Measurements from ENCODE around the gene ZNF879.

The ZNF879 gene

DNA sequence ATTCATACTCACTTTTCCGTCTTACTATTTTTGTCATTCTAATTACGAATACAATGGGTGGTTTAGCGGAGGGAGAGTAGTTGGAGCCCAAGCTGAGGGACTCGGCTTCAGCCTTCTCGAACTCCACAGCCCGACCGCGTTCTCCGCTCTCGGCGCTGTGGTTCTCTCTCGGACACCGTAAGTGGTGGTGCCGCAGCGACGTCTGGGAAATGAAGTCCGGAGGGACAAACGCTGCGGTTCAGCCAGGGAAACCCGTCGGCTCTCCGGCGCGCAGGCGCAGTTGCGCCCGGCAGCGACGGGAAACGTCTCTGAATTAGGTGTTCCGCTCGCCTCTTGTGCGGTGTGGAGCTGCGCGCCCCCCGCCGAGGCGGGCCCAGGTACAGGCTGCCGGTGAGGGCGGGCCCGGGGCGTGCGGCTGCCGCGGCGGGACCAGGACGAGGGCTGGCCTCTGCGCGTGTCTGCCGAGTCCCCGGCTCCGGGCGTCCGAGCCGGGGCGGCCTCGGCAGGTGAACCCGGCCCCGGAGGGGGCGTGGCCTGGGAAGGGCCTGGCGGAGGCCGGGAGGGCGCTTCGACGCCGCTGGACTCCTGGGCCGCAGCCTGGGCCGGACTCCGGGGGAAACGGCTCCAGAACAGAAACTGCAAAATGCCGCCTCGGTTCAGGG is at the start of gene ZNF879:
Gene ZNF879 (plus strand): TSS at position 277 of the 662 bp plus-strand sequence. CDS start 1,201 bp downstream, outside the sequence.
- DNase-seq: peak; percentile 93

GRCh38 chr5:178981381-178981780 is 42.2 kb upstream of the ZNF879 start:
- DNase-seq: no peak

- DNase-seq: no peak
These were observed 40.7 kb upstream of the ZNF879 start for GRCh38 chr5:178982941-178983340.

GRCh38 chr5:178983728-178984127 is 39.9 kb upstream of the ZNF879 start:
- DNase-seq: no peak

DNA sequence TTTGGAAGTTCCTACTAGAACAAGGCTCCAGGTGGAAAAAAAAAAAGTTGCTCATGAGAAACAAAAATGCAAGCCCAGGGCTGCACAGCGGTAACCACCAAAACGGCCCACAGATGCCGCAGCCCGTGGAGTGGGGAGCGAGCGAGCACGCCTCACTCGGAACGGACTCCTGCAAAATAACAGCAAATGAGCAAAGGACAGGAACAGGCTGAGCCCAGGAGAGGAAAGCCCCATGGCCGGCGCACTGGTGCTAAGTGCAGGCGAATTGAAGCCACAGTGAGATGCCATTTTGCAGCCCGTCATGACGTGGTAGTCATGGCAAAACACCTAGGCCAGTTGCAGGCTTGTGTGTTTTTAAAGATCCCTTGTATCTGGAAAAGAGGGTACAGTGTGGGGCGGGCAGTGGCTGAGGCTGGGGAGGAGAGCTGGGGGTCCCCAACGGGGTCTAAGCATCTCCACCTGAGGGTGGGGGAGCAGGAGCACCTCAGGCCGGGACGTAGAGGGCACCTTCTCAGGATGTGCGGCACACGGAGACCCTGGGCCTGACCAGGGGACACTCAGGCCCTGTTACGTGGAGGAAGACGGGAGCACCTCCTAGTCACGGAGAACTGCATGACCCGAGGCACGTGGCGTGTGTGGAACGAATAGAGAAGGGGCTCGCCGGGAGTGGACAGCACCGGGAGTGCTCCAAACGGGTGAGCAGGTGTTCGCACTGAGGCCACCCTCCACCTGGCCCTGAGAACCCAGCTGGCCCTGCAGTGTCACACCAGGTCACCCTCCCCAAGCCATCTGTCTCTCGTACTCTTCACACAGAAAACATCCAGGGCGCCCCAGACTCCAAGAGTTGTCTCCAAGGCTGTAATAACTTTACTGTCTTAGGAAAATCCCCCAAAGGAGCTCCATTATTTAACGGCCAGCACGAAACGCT is 39.2 kb upstream of the ZNF879 start:
- DNase-seq: no peak

GRCh38 chr5:178986326-178986960 is 37.2 kb upstream of the ZNF879 start:
- no peak for DNase-seq

DNA sequence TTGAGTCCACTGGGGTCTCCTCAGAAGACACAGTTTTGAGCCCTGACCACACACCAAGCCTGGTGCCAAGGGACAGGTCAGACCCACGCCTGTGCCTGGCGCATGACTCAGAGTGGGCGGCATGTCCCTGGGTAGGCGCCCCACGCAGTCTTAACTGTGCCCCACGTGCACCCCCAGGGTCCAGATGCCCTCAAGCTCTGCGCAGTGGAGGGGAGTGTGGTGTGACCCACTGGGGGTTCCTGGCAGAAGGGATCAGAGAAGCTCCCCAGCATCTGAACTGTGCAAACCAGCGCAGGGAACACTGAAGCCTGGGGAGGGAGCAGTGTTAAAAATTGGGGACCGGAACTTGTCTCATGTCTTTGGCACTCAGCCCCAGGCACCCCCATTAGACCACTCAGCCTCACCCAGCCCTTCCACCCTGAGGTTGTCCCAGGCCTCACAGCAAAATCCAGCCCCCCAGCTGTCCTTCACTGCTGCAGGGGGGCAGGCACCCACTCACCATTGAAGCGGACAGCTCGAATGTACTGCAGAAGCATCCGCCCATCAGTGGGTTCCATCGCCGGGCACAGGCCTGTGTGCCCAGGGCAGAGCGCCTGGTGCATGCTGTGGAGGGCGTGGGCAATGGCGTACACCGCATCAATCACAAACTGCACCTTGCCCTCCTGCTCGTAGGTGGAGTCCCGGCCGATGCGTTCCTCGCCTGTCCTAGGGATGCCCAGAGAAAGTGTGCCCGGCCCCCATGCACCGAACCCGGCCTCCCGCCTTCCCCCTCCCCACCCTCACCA is 35.0 kb upstream of the ZNF879 start:
- DNase-seq: no peak

DNA sequence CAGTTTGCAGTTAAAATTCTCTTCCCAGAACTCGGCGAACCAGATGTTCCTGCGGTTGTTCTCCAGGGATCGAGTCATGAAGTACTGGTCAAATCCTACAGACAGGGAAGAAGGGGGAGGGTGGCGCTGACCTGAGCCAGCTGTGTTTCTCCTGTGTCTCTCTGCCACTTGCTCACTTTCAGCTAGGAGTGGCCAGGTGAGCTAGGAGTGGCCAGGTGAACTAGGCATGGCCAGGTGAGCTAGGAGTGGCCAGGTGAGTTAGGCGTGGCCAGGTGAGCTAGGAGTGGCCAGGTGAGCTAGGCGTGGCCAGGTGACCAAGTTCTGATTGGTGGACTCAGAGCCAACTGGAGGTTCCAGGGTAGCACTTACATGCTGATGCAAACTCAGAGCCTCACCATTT is 34.3 kb upstream of the ZNF879 start:
- DNase-seq: no peak

GRCh38 chr5:178990491-178990890 is 33.1 kb upstream of the ZNF879 start:
- no peak for DNase-seq

- no peak for DNase-seq
These were observed 32.1 kb upstream of the ZNF879 start for GRCh38 chr5:178991190-178992145.

GRCh38 chr5:178992291-178992895 is 31.2 kb upstream of the ZNF879 start:
- no peak for DNase-seq

GRCh38 chr5:178993236-178993765 is 30.3 kb upstream of the ZNF879 start:
- DNase-seq: no peak

DNA sequence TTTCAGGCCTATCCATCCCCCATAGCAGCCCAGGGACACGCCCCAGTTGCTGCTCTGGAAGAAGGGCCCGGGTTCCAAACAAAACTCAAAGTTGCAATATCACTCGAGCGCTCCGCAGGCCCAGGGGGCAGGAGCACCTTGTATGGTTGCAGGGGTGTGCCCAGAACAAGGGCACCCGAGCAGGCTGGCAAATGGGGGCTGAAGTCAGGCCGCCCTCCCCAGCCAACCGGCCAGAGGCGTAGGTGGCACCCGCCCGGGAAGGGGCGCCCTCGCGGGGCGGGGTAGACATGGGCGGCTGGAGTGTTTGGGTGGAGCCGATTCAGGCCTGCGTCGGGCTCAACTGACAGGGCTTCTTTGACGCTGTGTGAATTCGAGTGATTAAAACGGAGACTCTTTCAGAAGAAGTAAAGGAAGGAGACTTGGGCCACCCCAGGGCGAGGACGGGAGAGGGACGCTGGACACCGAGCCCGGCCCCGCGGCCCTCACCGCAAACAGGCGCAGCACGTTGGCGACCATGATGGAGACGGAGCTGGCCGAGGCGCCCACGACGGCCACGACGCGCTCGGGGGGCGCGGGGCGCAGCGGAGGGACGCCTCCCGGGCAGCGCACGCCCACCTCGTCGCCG is 29.5 kb upstream of the ZNF879 start:
- no peak for DNase-seq

DNA sequence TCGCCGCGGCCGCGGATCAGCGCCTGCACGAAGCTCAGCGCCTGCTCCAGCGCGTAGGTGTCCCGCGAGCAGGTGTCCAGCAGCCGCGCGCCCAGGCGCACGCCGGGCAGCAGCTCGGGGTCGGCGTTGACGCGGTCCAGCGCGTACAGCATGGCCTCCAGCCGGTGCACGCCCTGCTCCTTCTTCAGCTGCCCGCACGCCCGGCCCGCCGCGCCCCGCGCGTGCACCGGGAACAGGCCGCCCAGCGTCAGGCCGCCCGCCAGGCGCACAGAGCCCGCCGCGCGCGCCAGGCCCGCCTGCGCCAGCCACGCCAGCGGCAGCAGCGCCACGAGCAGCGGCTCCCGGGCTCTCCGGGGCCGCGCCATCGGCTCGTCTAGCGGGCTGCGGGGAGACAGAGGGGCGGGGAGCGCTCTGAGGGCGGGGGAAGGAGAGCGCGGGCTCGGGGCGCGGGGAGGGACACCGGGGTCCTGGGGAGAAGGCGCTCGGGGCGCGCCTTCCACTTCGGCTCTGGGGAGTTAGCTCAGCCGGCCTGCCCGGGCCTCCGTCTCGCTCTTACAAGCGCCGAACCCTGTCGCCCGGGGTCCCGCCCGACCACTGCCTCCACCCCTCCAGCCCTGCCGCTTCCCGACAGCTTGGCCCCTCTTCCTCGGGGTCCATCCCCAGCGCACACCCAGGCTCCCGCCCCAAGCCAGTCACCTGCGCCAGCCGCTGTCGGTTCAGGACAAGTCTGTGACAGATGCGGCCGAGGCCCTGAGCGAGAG is 28.8 kb upstream of the ZNF879 start, which contains the start of gene GRM6:
Gene GRM6 (minus strand): TSS at position 741 of the 761 bp plus-strand sequence. CDS start 376 bp downstream, at position 365.
- DNase-seq: no peak

GRCh38 chr5:178995341-178995690 is 28.3 kb upstream of the ZNF879 start:
- no peak for DNase-seq

GRCh38 chr5:178996156-178996555 is 27.4 kb upstream of the ZNF879 start:
- DNase-seq: no peak

GRCh38 chr5:178997191-178997590 is 26.4 kb upstream of the ZNF879 start:
- no peak for DNase-seq

GRCh38 chr5:178998441-178998840 is 25.2 kb upstream of the ZNF879 start:
- no peak for DNase-seq

GRCh38 chr5:179006564-179006963 is 17.0 kb upstream of the ZNF879 start:
- no peak for DNase-seq

- no peak for DNase-seq
These were observed 14.9 kb upstream of the ZNF879 start for GRCh38 chr5:179008667-179009066.
